GM12873 (cell line): ENCODE results near the gene EFHC1.

Source experiments
- CTCF ChIP-seq: IDR thresholded peaks from 2 replicates; pipeline ENCODE4 v1.5.1; 2012; ENCODE audit warnings: low read depth, mild to moderate bottlenecking, moderate library complexity, low read length, control low read depth; ENCODE audit not compliant: insufficient read depth; ENCODE audit errors: missing control alignments

The EFHC1 gene

GRCh38 chr6:52549428-52549827 is 129.3 kb downstream of the EFHC1 start:
- no peak for TF ChIP-seq CTCF

- TF ChIP-seq CTCF = no peak
Measured at GRCh38 chr6:52550014-52550575, 130.0 kb downstream of the EFHC1 start.

GRCh38 chr6:52550870-52551269 is 130.7 kb downstream of the EFHC1 start:
- TF ChIP-seq CTCF = no peak

GRCh38 chr6:52551483-52552277 is 131.5 kb downstream of the EFHC1 start:
- no peak for TF ChIP-seq CTCF

- TF ChIP-seq CTCF = no peak
Measured at GRCh38 chr6:52552278-52552643, 132.1 kb downstream of the EFHC1 start.

- no peak for TF ChIP-seq CTCF
Measured at GRCh38 chr6:52553158-52553557, 133.0 kb downstream of the EFHC1 start.

- no peak for TF ChIP-seq CTCF
Measured at GRCh38 chr6:52553719-52554118, 133.6 kb downstream of the EFHC1 start.
